ENCODE data around the gene DCK. TPM values are rescaled to one million over a fixed set of nuclear protein-coding genes. Genes with fewer than 3 reads are reported as not detected.

DCK gene
- total RNA-seq (1 to 10 TPM; 4.7 to 9.3 (median 6.5) TPM), polyA plus RNA-seq (1 to 10 TPM; 2.5 to 4.7 TPM)
- long read RNA-seq, donor 1, transcript DCK-201 (7 exons, 2,716 nt): major isoform, 30 of 33 reads
- long read RNA-seq, donor 1, partial matches to known transcripts: 1 of 33 reads
- long read RNA-seq, donor 1, other reads (novel, unspliced or antisense): 1 of 33 reads
- long read RNA-seq, donor 2, transcript DCK-201 (7 exons, 2,716 nt): major isoform, 35 of 37 reads
- long read RNA-seq, donor 2, partial matches to known transcripts: 0 of 37 reads
- long read RNA-seq, donor 2, other reads (novel, unspliced or antisense): 1 of 37 reads
- long read RNA-seq, donor 3, transcript DCK-201 (7 exons, 2,716 nt): major isoform, 46 of 57 reads
- long read RNA-seq, donor 3, partial matches to known transcripts: 4 of 57 reads
- long read RNA-seq, donor 3, other reads (novel, unspliced or antisense): 4 of 57 reads

GRCh38 chr4:70993181-70994068 lies at the start of gene DCK:
DCK (plus strand) TSS chr4:70993649; CDS start chr4:70993836, 187 bp downstream.
- Histone ChIP-seq H3K4me1 (peaks cover 0 to 54% (median 23%) of the 10 kb centered on the region in 9 donors), H3K4me3 (peak within 1 kb of the TSS; percentile 66 to 90 (median 80)), H3K27ac (peak within 1 kb of the TSS; percentile 49 to 93 (median 86)), H3K9me3 (no peaks in the 10 kb centered on the region), H3K27me3 (no peaks in the 10 kb centered on the region), H3K36me3 (peaks cover 0 to 8% (median 0%) of the 10 kb centered on the region in 9 donors)
- ATAC-seq (peak; percentile 98 to 100 (median 99)), DNase-seq (peak; percentile 90 to 94)
- intact Hi-C loops (cut with DNase I): loop anchor here in 9 of 10 donors (1.0 to 10.0 kb wide), 9 partner anchors 89 to 305 kb away; partner anchors contain the start of genes GRSF1 (in 5 of the 9), MOB1B (in 4 of the 9) and UTP3 (in 2 of the 9)
- 1% methylated on average over 74 of the region's 74 CpGs for WGBS, 2 donors
- TF ChIP-seq CTCF (IDR thresholded peaks at IDR 0.05): peak in 3 of 9 donors; percentile 7 to 18 (median 12)

GRCh38 chr4:70945046-70945445 lies 48.4 kb upstream of the DCK start:
- H3K4me3 ChIP-seq: no peak overlapping the region
- H3K27ac ChIP-seq: peak overlapping the region in 2 of 10 donors; percentile 38 to 55
- H3K9me3 ChIP-seq: no peaks in the 10 kb centered on the region
- 58 to 62% methylated on average over 3 of the region's 3 CpGs for WGBS, 2 donors
- intact Hi-C loops (cut with DNase I): no loop called here
- no peaks in the 10 kb centered on the region for H3K27me3 ChIP-seq
- TF ChIP-seq CTCF (IDR thresholded peaks at IDR 0.05): no peak
- H3K36me3 ChIP-seq: no peaks in the 10 kb centered on the region
- DNase-seq: no peak
- ATAC-seq: peak in 4 of 8 donors; percentile 37 to 61 (median 38)
- H3K4me1 ChIP-seq: peaks cover 0 to 57% (median 0%) of the 10 kb centered on the region in 9 donors

GRCh38 chr4:70945452-70946055 lies 47.9 kb upstream of the DCK start:
- peak overlapping the region in 2 of 10 donors; percentile 38 to 55 for H3K27ac ChIP-seq
- no peaks in the 10 kb centered on the region for H3K9me3 ChIP-seq
- H3K4me1 ChIP-seq: peaks cover 0 to 57% (median 0%) of the 10 kb centered on the region in 9 donors
- no peaks in the 10 kb centered on the region for H3K27me3 ChIP-seq
- no peak overlapping the region for H3K4me3 ChIP-seq
- intact Hi-C loops (cut with DNase I): no loop called here
- DNase-seq (no peak), ATAC-seq (no peak)
- H3K36me3 ChIP-seq: no peaks in the 10 kb centered on the region
- WGBS, 2 donors: 84 to 85% methylated on average over 3 of the region's 3 CpGs
- TF ChIP-seq CTCF (IDR thresholded peaks at IDR 0.05): no peak

GRCh38 chr4:70946939-70947338 lies 46.5 kb upstream of the DCK start:
- ATAC-seq: no peak
- Histone ChIP-seq H3K27ac (peak overlapping the region in 2 of 10 donors; percentile 3 to 76), H3K27me3 (no peaks in the 10 kb centered on the region), H3K4me1 (peaks cover 0 to 57% (median 0%) of the 10 kb centered on the region in 9 donors), H3K4me3 (no peak overlapping the region), H3K9me3 (no peaks in the 10 kb centered on the region), H3K36me3 (no peaks in the 10 kb centered on the region)
- intact Hi-C loops (cut with DNase I): no loop called here
- DNase-seq: no peak
- 82 to 92% methylated on average over 4 of the region's 4 CpGs for WGBS, 2 donors
- TF ChIP-seq CTCF (IDR thresholded peaks at IDR 0.05): no peak

All from heart right ventricle (tissue), 16 donors.